Measurements from ENCODE around the gene MS4A6A. TPM values are rescaled to one million over a fixed set of nuclear protein-coding genes. Genes with fewer than 3 reads are reported as not detected.

Gene MS4A6A
- total and polyA plus RNA-seq, 2 donors (not counting 3 experiments of a cell fraction or from before 2014, with no cell fraction given): 2.7 to 5.0 TPM

- no peak overlapping the region for H2AFZ ChIP-seq (ENCODE audit: low read depth, low read length)
- no peaks in the 10 kb centered on the region for H3K36me3 ChIP-seq (ENCODE audit: control insufficient read depth in 2 of 2, extremely low read depth in 1 of 2, insufficient read depth in 2 of 2, low read length in 2 of 2)
- no peaks in the 10 kb centered on the region for H4K20me1 ChIP-seq (replicated peaks; ENCODE audit: control insufficient read depth, extremely low read depth, insufficient read depth, low read length)
- H3K9me3 ChIP-seq (replicated peaks; ENCODE audit: control insufficient read depth, insufficient read depth, low read length): no peaks in the 10 kb centered on the region
- H3K79me2 ChIP-seq (ENCODE audit: control insufficient read depth, insufficient read depth, low read length): no peaks in the 10 kb centered on the region
- H3K27ac ChIP-seq (ENCODE audit: insufficient read depth, low read depth, low read length): no peak overlapping the region
- no peak overlapping the region for H3K9ac ChIP-seq (replicated peaks; ENCODE audit: extremely low read depth, insufficient read depth, low read length)
- CTCF ChIA-PET: interaction anchor here (1.2 to 3.9 kb wide), 4 partner anchors 10 to 68 kb away, joined by 3 to 21 read pairs (median 12); no protein-coding TSS in a partner anchor
- intact Hi-C loops (cut with micrococcal nuclease) (no loop called here), dilution Hi-C loops (cut with MboI; ENCODE audit: extremely low pct_ligation_motif_present, low sequenced_read_pairs) (no loop called here)
- no peaks in the 10 kb centered on the region for H3K27me3 ChIP-seq (ENCODE audit: control insufficient read depth in 2 of 2, insufficient read depth in 2 of 2, low read length in 2 of 2)
- DNase-seq (ENCODE audit: low read depth, low spot score) (no peak), FAIRE-seq (no peak)
- no peak for TF ChIP-seq JUN (IDR thresholded peaks at IDR 0.05; ENCODE audit: borderline replicate concordance, insufficient read depth, insufficient read length, low read depth)
- TF ChIP-seq POLR2A (IDR thresholded peaks at IDR 0.05; ENCODE audit: low read depth, low read length): no peak
- BruUV-seq (replicated peaks): no TSS peak
- no peak overlapping the region for H3K4me2 ChIP-seq (ENCODE audit: insufficient read depth, low read length)
- no peak overlapping the region for H3K4me3 ChIP-seq (replicated peaks in 1 of 3; ENCODE audit: insufficient read depth in 1 of 3, low read depth in 1 of 3, low read length in 3 of 3)
- H3K4me1 ChIP-seq (ENCODE audit: control insufficient read depth, extremely low read depth, insufficient read depth, low read length): peaks cover 13% of the 10 kb centered on the region
- H3K9me1 ChIP-seq (replicated peaks; ENCODE audit: control insufficient read depth, extremely low read depth, insufficient read depth, low read length): no peaks in the 10 kb centered on the region
- POLR2A ChIA-PET: no interaction called here
Observed at GRCh38 chr11:60183591-60184205, 815 bp upstream of the MS4A6A start.

- no peaks in the 10 kb centered on the region for H3K36me3 ChIP-seq (ENCODE audit: control insufficient read depth in 2 of 2, extremely low read depth in 1 of 2, insufficient read depth in 2 of 2, low read length in 2 of 2)
- H3K4me1 ChIP-seq (ENCODE audit: control insufficient read depth, extremely low read depth, insufficient read depth, low read length): peaks cover 8% of the 10 kb centered on the region
- dilution Hi-C loops (cut with MboI; ENCODE audit: extremely low pct_ligation_motif_present, low sequenced_read_pairs): no loop called here
- no peaks in the 10 kb centered on the region for H3K79me2 ChIP-seq (ENCODE audit: control insufficient read depth, insufficient read depth, low read length)
- TF ChIP-seq JUN (IDR thresholded peaks at IDR 0.05; ENCODE audit: borderline replicate concordance, insufficient read depth, insufficient read length, low read depth): no peak
- TF ChIP-seq, protein P1, sequence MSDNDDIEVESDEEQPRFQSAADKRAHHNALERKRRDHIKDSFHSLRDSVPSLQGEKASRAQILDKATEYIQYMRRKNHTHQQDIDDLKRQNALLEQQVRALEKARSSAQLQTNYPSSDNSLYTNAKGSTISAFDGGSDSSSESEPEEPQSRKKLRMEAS (IDR thresholded peaks at IDR 0.05; ENCODE audit: insufficient read depth, insufficient read length): no peak
- TF ChIP-seq MYC (IDR thresholded peaks at IDR 0.05; ENCODE audit: low read depth, low read length): no peak
- BruUV-seq (replicated peaks): no TSS peak
- ChIA-PET POLR2A (no interaction called here), CTCF (interaction anchor here (1.4 kb wide), 1 partner anchor 76 kb away, joined by 7 read pairs; no protein-coding TSS in a partner anchor)
- H3K9ac ChIP-seq (replicated peaks; ENCODE audit: extremely low read depth, insufficient read depth, low read length): no peak overlapping the region
- no peak overlapping the region for H2AFZ ChIP-seq (ENCODE audit: low read depth, low read length)
- H3K27ac ChIP-seq (ENCODE audit: insufficient read depth, low read depth, low read length): no peak overlapping the region
- H3K4me3 ChIP-seq (replicated peaks in 1 of 3; ENCODE audit: insufficient read depth in 1 of 3, low read depth in 1 of 3, low read length in 3 of 3): no peak overlapping the region
- H3K9me1 ChIP-seq (replicated peaks; ENCODE audit: control insufficient read depth, extremely low read depth, insufficient read depth, low read length): no peaks in the 10 kb centered on the region
- no peaks in the 10 kb centered on the region for H3K27me3 ChIP-seq (ENCODE audit: control insufficient read depth in 2 of 2, insufficient read depth in 2 of 2, low read length in 2 of 2)
- no peaks in the 10 kb centered on the region for H4K20me1 ChIP-seq (replicated peaks; ENCODE audit: control insufficient read depth, extremely low read depth, insufficient read depth, low read length)
- H3K9me3 ChIP-seq (replicated peaks; ENCODE audit: control insufficient read depth, insufficient read depth, low read length): no peaks in the 10 kb centered on the region
- H3K4me2 ChIP-seq (ENCODE audit: insufficient read depth, low read length): no peak overlapping the region
- FAIRE-seq: no peak
- no peak for DNase-seq (ENCODE audit: low read depth, low spot score)
- intact Hi-C loops (cut with micrococcal nuclease): no loop called here
Observed at GRCh38 chr11:60175860-60176275, 7.0 kb downstream of the MS4A6A start.

Data from endothelial cell of umbilical vein (primary cell).